ENCODE data around the gene VIPAS39.
"Not testable (repeated sequence)": the region's sequence is repeated elsewhere in the genome, so short reads cannot be mapped to it uniquely, and the experiment has no call there.

DNA sequence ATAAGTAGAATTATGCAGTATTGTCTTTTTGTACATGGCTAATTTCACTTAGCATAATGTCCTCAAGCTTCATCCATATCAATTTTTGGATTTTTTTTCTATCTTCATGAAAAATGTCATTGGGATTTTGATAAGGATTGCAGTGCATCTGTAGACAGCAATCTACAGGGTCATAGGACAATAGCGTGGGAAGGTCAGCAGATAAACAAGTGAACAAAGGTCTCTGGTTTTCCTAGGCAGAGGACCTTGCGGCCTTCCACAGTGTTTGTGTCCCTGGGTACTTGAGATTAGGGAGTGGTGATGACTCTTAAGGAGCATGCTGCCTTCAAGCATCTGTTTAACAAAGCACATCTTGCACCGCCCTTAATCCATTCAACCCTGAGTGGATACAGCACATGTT is 41.3 kb downstream of the VIPAS39 start:
- not testable (repeated sequence) for TF ChIP-seq CREB1 (IDR thresholded peaks at IDR 0.05); CREB1 (CRISPR knock-in tag; IDR thresholded peaks at IDR 0.05); ZBTB38 (CRISPR knock-in tag; IDR thresholded peaks at IDR 0.05); ZNF652 (CRISPR knock-in tag; IDR thresholded peaks at IDR 0.05; ENCODE audit: borderline replicate concordance, low read depth); ESRRA (CRISPR knock-in tag; IDR thresholded peaks at IDR 0.05; ENCODE audit: low read depth); SNAPC2 (CRISPR knock-in tag; IDR thresholded peaks at IDR 0.05); GATA4 (IDR thresholded peaks at IDR 0.05; ENCODE audit: borderline replicate concordance, low read depth); ISL2 (CRISPR knock-in tag; IDR thresholded peaks at IDR 0.05); ZNF670 (CRISPR knock-in tag; IDR thresholded peaks at IDR 0.05; ENCODE audit: borderline replicate concordance); ZNF230 (CRISPR knock-in tag; IDR thresholded peaks at IDR 0.05)
- TF ChIP-seq, protein P1, sequence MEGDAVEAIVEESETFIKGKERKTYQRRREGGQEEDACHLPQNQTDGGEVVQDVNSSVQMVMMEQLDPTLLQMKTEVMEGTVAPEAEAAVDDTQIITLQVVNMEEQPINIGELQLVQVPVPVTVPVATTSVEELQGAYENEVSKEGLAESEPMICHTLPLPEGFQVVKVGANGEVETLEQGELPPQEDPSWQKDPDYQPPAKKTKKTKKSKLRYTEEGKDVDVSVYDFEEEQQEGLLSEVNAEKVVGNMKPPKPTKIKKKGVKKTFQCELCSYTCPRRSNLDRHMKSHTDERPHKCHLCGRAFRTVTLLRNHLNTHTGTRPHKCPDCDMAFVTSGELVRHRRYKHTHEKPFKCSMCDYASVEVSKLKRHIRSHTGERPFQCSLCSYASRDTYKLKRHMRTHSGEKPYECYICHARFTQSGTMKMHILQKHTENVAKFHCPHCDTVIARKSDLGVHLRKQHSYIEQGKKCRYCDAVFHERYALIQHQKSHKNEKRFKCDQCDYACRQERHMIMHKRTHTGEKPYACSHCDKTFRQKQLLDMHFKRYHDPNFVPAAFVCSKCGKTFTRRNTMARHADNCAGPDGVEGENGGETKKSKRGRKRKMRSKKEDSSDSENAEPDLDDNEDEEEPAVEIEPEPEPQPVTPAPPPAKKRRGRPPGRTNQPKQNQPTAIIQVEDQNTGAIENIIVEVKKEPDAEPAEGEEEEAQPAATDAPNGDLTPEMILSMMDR (CRISPR knock-in tag; IDR thresholded peaks at IDR 0.05): not testable (repeated sequence)
- TF ChIP-seq, protein P2, sequence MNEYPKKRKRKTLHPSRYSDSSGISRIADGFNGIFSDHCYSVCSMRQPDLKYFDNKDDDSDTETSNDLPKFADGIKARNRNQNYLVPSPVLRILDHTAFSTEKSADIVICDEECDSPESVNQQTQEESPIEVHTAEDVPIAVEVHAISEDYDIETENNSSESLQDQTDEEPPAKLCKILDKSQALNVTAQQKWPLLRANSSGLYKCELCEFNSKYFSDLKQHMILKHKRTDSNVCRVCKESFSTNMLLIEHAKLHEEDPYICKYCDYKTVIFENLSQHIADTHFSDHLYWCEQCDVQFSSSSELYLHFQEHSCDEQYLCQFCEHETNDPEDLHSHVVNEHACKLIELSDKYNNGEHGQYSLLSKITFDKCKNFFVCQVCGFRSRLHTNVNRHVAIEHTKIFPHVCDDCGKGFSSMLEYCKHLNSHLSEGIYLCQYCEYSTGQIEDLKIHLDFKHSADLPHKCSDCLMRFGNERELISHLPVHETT (CRISPR knock-in tag; conservative IDR thresholded peaks at IDR 0.05): not testable (repeated sequence)
